GM12865 (cell line): ENCODE data around the gene RNF214.

Experiments used
- DNase-seq: peaks from one replicate; pipeline ENCODE4 v3.0.0; 2010; ENCODE audit warnings: low read depth
- H3K4me3 ChIP-seq: 2 replicates; pipeline ENCODE4 v1.5.1; 2011; ENCODE audit warnings: mild to moderate bottlenecking, low read depth, low read length, control low read depth
- TF ChIP-seq, protein P1 (sequence below): IDR thresholded peaks from 2 replicates; pipeline ENCODE4 v1.5.1; 2011; ENCODE audit warnings: low read length, control low read depth, low read depth, inconsistent platforms; ENCODE audit not compliant: insufficient read depth; ENCODE audit errors: missing control alignments

The RNF214 gene

DNA sequence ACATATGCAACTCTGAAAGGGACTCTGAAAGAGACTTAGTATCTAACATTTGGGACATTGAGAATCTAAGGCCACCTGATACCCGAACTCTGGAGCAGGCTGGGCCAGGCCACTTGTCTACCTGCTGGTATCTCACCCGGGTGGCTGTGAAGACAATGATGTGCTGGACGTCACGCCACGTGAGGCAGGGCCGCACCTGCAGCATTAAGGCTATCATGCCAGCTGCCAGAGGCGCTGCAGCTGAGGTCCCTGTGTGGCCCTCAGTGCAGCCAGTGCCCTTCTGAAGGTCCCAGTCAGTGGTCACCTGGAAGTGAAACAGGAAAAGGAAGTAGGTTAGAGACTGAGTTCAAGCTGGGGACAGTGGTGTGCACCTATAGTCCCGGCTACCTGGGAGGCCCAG, 13.0 kb upstream of the RNF214 start:
- no peak for DNase-seq
- H3K4me3 ChIP-seq, result no peak overlapping the region
- TF ChIP-seq, protein P1, sequence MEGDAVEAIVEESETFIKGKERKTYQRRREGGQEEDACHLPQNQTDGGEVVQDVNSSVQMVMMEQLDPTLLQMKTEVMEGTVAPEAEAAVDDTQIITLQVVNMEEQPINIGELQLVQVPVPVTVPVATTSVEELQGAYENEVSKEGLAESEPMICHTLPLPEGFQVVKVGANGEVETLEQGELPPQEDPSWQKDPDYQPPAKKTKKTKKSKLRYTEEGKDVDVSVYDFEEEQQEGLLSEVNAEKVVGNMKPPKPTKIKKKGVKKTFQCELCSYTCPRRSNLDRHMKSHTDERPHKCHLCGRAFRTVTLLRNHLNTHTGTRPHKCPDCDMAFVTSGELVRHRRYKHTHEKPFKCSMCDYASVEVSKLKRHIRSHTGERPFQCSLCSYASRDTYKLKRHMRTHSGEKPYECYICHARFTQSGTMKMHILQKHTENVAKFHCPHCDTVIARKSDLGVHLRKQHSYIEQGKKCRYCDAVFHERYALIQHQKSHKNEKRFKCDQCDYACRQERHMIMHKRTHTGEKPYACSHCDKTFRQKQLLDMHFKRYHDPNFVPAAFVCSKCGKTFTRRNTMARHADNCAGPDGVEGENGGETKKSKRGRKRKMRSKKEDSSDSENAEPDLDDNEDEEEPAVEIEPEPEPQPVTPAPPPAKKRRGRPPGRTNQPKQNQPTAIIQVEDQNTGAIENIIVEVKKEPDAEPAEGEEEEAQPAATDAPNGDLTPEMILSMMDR, result no peak

GRCh38 chr11:117219995-117220394, 12.5 kb upstream of the RNF214 start:
- DNase-seq, result no peak
- H3K4me3 ChIP-seq, result no peak overlapping the region
- TF ChIP-seq, protein P1, result no peak

DNA sequence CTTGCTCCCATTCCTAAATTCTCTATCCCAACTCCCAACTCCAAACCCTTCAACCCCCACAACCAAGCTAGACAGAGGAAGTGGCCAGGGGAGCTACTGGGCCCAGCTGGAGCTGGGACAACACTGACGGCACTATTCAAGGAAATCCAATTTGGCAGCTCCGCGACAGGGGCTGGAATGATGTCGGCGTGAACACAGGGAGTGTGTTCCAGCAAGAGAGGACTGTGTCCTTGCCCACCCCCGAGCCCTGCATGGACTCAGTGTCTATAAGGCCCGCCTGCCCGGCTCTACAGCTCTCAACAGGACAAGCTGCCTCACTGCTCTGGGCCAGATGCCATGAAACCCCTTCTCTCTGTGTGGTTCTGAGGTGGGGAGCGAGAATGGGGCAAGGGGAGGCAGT, 11.9 kb upstream of the RNF214 start:
- TF ChIP-seq, protein P1, result no peak
- no peak overlapping the region for H3K4me3 ChIP-seq
- no peak for DNase-seq

GRCh38 chr11:117220999-117221774, 11.3 kb upstream of the RNF214 start:
- H3K4me3 ChIP-seq, result no peak overlapping the region
- no peak for DNase-seq
- TF ChIP-seq, protein P1, result no peak

DNA sequence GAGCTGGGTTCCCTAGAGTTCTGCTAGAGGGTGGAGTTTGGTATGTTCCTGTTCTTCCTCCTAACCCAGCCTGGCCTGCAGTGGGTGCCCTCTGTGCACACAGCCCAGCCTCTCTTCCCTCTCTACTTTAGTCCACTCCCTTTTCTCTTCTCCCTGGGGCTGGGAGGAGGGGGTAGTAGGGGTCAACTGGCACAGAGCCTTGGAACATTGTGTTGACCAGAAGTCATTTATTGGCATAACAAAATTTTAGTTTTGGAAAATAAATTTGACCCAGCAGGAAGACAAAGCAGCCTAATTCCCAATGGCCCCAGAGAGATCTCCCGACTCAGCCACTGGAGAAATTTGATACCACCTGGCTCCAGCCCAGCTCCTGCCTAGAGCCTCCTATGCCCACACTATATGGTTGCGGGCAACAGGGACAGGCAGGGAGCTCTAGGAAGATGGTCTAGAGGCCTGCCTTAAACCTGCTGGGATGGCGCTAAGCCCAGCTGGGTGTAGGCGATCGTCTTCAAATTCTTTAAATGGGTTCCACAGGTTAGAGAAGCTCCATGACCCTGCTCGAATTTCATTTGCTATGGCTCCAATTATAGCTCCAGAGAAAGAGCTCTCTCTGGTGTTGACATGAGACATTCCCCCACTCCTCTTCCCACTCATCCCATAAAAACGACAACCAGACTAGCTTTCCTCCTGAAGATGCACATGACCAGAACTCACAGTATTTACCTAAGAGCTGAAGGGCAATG, 10.5 kb upstream of the RNF214 start:
- TF ChIP-seq, protein P1, result no peak
- H3K4me3 ChIP-seq, result no peak overlapping the region
- DNase-seq, result no peak

GRCh38 chr11:117222991-117223740, 9.3 kb upstream of the RNF214 start:
- no peak for DNase-seq
- TF ChIP-seq, protein P1, result no peak
- no peak overlapping the region for H3K4me3 ChIP-seq
